Astrocyte of the hippocampus (primary cell): ENCODE results near the gene HLCS.

Experiments used
- DNase-seq: peaks from one replicate; pipeline ENCODE4 v3.0.0; 2011; ENCODE audit warnings: low read depth, low spot score

The HLCS gene

GRCh38 chr21:36883532-36884486, 82.7 kb downstream of the HLCS start:
- DNase-seq: no peak

- DNase-seq: no peak
Observed at GRCh38 chr21:36882776-36883175, 83.7 kb downstream of the HLCS start.

GRCh38 chr21:36881228-36881627, 85.2 kb downstream of the HLCS start:
- DNase-seq: peak; percentile 49

GRCh38 chr21:36879827-36880226, 86.6 kb downstream of the HLCS start:
- DNase-seq: no peak

- DNase-seq: no peak
Observed at GRCh38 chr21:36877741-36878140, 88.7 kb downstream of the HLCS start.

GRCh38 chr21:36874665-36875064, 91.8 kb downstream of the HLCS start:
- no peak for DNase-seq

GRCh38 chr21:36873513-36873912, 93.0 kb downstream of the HLCS start:
- DNase-seq: no peak

GRCh38 chr21:36867291-36867905, 99.1 kb downstream of the HLCS start:
- no peak for DNase-seq

GRCh38 chr21:36866419-36866818, 100.0 kb downstream of the HLCS start:
- DNase-seq: no peak

GRCh38 chr21:36864974-36865373, 101.5 kb downstream of the HLCS start:
- DNase-seq: no peak

GRCh38 chr21:36863260-36863659, 103.2 kb downstream of the HLCS start:
- DNase-seq: no peak

GRCh38 chr21:36861595-36862323, 104.7 kb downstream of the HLCS start:
- no peak for DNase-seq

GRCh38 chr21:36860736-36861594, 105.5 kb downstream of the HLCS start:
- DNase-seq: peak; percentile 72

GRCh38 chr21:36859744-36860501, 106.5 kb downstream of the HLCS start:
- DNase-seq: no peak

- no peak for DNase-seq
Observed at GRCh38 chr21:36858320-36858957, 108.0 kb downstream of the HLCS start.

GRCh38 chr21:36856643-36857042, 109.8 kb downstream of the HLCS start:
- DNase-seq: no peak

- DNase-seq: peak; percentile 69
Observed at GRCh38 chr21:36854391-36854790, 112.1 kb downstream of the HLCS start.

- no peak for DNase-seq
Observed at GRCh38 chr21:36852864-36853263, 113.6 kb downstream of the HLCS start.

GRCh38 chr21:36852293-36852692, 114.2 kb downstream of the HLCS start:
- DNase-seq: no peak

- DNase-seq: no peak
Observed at GRCh38 chr21:36851121-36851520, 115.3 kb downstream of the HLCS start.
